A549 (cell line): ENCODE data around the gene KIAA1755.

ENCODE experiments used
- CTCF ChIP-seq: fragments of >200 bp; sonication (Bioruptor Twin); formaldehyde crosslinking; IDR thresholded peaks from 3 replicates; pipeline ENCODE4 v1.5.1; 2016
- E2F6 ChIP-seq: IDR thresholded peaks from 2 replicates; pipeline ENCODE4 v1.6.1; 2012; ENCODE audit warnings: low read depth, borderline replicate concordance
- GATA3 ChIP-seq: IDR thresholded peaks from 2 replicates; pipeline ENCODE4 v1.6.1; 2012; ENCODE audit warnings: borderline replicate concordance
- HDAC2 ChIP-seq: fragments of 200-600 bp; sonication (generic); IDR thresholded peaks from 2 replicates; pipeline ENCODE4 v1.6.1; 2016
- JUN ChIP-seq, 2 experiments: fragments of >200 bp; sonication (Bioruptor Twin); formaldehyde crosslinking; IDR thresholded peaks; 2 replicates in 1 of 2; 3 replicates in 1 of 2; pipeline ENCODE4 v1.6.1; 2016 to 2017
- SREBF2 ChIP-seq: fragments of 450-650 bp; IDR thresholded peaks from 2 replicates; pipeline ENCODE4 v1.6.1; 2014; ENCODE audit warnings: mild to moderate bottlenecking, moderate library complexity
- USF2 ChIP-seq: fragments of 450-650 bp; IDR thresholded peaks from 2 replicates; pipeline ENCODE4 v1.6.1; 2014; ENCODE audit warnings: antibody characterized with exemption

- TF ChIP-seq USF2 (no peak), HDAC2 (no peak), GATA3 (no peak), CTCF (peak; percentile 32), E2F6 (no peak), SREBF2 (no peak), JUN (IDR thresholded peaks at IDR 0.05) (no peak)
Measured at GRCh38 chr20:38242848-38243708, 17.5 kb downstream of the KIAA1755 start.
